ENCODE results near the gene B3GNT4. TPM values are rescaled to one million over a fixed set of nuclear protein-coding genes. Genes with fewer than 3 reads are reported as not detected.
A peak's percentile ranks its signal among the peaks of the same experiment; 100 is the strongest.
"Not testable (repeated sequence)": the region's sequence is repeated elsewhere in the genome, so short reads cannot be mapped to it uniquely, and the experiment has no call there.

B3GNT4 gene
- total and polyA plus RNA-seq, 8 donors = 0.58 to 0.81 (median 0.62) TPM; not detected in 4

GRCh38 chr12:122201381-122201780, 2.1 kb upstream of the B3GNT4 start:
- Histone ChIP-seq H3K4me3 (no peak overlapping the region), H3K4me1 (peaks cover 19 to 29% (median 24%) of the 10 kb centered on the region in 4 donors), H3K27ac (no peak overlapping the region), H3K36me3 (peaks cover 0 to under 1% (median 0%) of the 10 kb centered on the region in 4 donors), H3K27me3 (peaks cover 5 to 88% (median 49%) of the 10 kb centered on the region in 3 donors), H3K9me3 (no peaks in the 10 kb centered on the region)
- TF ChIP-seq POLR2AphosphoS5 (IDR thresholded peaks at IDR 0.05) (no peak), POLR2A (IDR thresholded peaks at IDR 0.05) (no peak), EP300 (IDR thresholded peaks at IDR 0.05) (no peak), CTCF (IDR thresholded peaks at IDR 0.05) (no peak)
- intact Hi-C loops (cut with DNase I; ENCODE audit: low total_unique reads) = no loop called here
- WGBS, 5 donors = 84 to 98% (median 94%) methylated on average over 4 to 5 of the region's 5 CpGs
- no peak for DNase-seq

GRCh38 chr12:122202017-122202416, 1.5 kb upstream of the B3GNT4 start:
- intact Hi-C loops (cut with DNase I; ENCODE audit: low total_unique reads) = no loop called here
- Histone ChIP-seq H3K27ac (no peak overlapping the region), H3K4me3 (no peak overlapping the region), H3K4me1 (peaks cover 19 to 29% (median 24%) of the 10 kb centered on the region in 4 donors), H3K9me3 (no peaks in the 10 kb centered on the region), H3K27me3 (peaks cover 5 to 82% (median 49%) of the 10 kb centered on the region in 3 donors), H3K36me3 (peaks cover 2 to 6% (median 5%) of the 10 kb centered on the region in 4 donors)
- DNase-seq = no peak
- TF ChIP-seq CTCF (IDR thresholded peaks at IDR 0.05) (no peak), EP300 (IDR thresholded peaks at IDR 0.05) (no peak), POLR2A (IDR thresholded peaks at IDR 0.05) (no peak), POLR2AphosphoS5 (IDR thresholded peaks at IDR 0.05) (no peak)
- WGBS, 5 donors = 92 to 97% (median 94%) methylated on average over 6 of the region's 6 CpGs

GRCh38 chr12:122202811-122203210, 698 bp upstream of the B3GNT4 start:
- intact Hi-C loops (cut with DNase I; ENCODE audit: low total_unique reads); DNase-seq; H3K9me3 ChIP-seq; H3K27ac ChIP-seq: not testable (repeated sequence)
- WGBS, 5 donors = 66 to 73% (median 70%) methylated on average over 19 of the region's 19 CpGs
- peaks cover 5 to 76% (median 49%) of the 10 kb centered on the region in 3 donors for H3K27me3 ChIP-seq
- H3K36me3 ChIP-seq = peaks cover 10 to 14% (median 13%) of the 10 kb centered on the region in 4 donors
- peak overlapping the region; percentile 54 to 79 (median 66) for H3K4me3 ChIP-seq
- peaks cover 19 to 29% (median 24%) of the 10 kb centered on the region in 4 donors for H3K4me1 ChIP-seq

GRCh38 chr12:122204167-122205052, 901 bp downstream of the B3GNT4 start:
- intact Hi-C loops (cut with DNase I; ENCODE audit: low total_unique reads) = no loop called here
- Histone ChIP-seq H3K9me3 (no peaks in the 10 kb centered on the region), H3K27me3 (peaks cover 5 to 62% (median 47%) of the 10 kb centered on the region in 3 donors), H3K36me3 (peaks cover 25 to 30% (median 29%) of the 10 kb centered on the region in 4 donors), H3K4me3 (peak overlapping the region; percentile 54 to 79 (median 66)), H3K27ac (no peak overlapping the region), H3K4me1 (peaks cover 19 to 29% (median 24%) of the 10 kb centered on the region in 4 donors)
- peak in 1 of 2 donors; percentile 39 for DNase-seq
- 12 to 29% (median 15%) methylated on average over 25 to 71 of the region's 71 CpGs for WGBS, 5 donors
- TF ChIP-seq POLR2A (IDR thresholded peaks at IDR 0.05) (no peak), POLR2AphosphoS5 (IDR thresholded peaks at IDR 0.05) (no peak), EP300 (IDR thresholded peaks at IDR 0.05) (no peak), CTCF (IDR thresholded peaks at IDR 0.05) (no peak)

All from stomach (tissue), 9 donors.